ENCODE results near the gene POLR1G.

DNA sequence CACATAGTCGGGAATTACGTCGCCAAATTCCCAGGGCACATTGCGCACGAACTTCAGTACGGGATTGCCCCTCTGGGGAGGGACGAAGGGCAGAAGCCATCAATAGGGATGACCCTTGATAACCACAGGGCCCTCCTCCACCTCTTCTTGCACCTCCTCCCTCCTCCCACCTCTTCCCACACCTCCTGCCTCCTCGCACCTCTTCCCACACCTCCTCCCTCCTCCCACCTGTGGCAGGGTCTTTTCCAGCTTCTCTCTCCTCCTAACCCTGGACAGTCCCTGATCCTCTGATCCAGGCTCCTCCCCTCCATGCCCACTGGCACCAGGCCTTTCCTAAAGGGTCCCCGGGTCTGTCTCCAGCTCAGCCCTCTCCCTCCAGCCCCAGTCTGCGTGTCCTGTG lies 13.9 kb downstream of the POLR1G start:
- TF ChIP-seq POLR2A (IDR thresholded peaks at IDR 0.05; ENCODE audit: low read depth, low read length) (no peak), TAF1 (IDR thresholded peaks at IDR 0.05; ENCODE audit: borderline replicate concordance, low read depth, low read length) (no peak)
